GM18519 (cell line): ENCODE results near the gene DLEU7.

ENCODE experiments used
- ATAC-seq: cut with Tn5 transposase; IDR thresholded peaks from one replicate; pipeline ENCODE4 v1.9.1; 2021; ENCODE audit warnings: mild to moderate bottlenecking, moderate library complexity; ENCODE audit not compliant: unreplicated experiment, low FRiP score

DLEU7 gene

DNA sequence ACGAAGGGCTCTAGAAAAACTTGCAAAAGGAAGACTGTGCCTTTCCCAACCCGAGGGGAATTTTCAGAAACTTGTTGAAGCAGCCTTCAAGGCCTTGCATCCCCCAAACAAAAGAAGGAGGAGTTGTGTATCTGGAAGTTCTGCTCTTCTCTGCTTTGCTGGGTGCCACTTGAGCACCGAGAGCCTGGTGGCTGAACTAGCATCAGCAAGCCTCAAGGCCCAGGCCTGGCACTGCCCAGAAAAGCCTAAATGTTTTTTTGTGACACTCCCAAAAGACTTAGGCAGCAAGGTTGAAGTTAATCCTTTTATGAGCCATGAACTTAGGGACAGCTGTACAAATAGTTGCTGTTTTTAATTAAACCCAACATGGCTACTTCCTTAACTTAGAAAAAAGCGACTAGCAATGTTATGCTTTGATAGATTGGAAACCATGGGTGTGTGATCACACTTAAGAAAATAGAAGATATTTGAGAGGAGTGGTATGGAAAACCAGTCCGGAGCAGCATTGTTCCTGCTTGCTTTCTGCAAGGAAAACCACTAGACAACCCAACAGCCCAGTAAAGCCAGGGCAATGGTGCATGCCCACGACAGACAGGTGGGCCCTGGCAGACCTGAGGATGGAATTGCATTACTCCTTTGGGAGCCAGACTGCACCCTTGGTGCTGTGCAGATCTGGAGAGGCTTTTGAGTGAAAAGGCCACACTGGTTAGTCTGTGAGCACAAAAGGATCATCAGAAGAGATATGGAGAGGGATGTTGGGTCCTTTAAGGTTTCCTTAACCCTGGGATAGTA lies 788 bp upstream of the DLEU7 start:
- ATAC-seq, result no peak

DNA sequence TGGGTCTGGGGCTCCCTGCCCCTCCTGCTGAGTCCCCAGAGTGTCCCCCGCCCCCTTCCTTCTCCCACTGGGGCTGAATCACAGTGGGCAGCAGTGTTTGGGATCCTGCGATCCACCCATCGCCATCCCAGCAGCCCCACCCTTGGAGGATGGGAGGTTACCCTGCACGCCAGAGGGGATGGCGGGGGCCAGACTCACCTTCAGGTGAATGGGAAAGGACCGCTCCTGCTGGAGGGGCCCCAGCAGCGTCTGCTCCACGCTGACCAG lies 569 bp downstream of the DLEU7 start:
- ATAC-seq, result no peak

DNA sequence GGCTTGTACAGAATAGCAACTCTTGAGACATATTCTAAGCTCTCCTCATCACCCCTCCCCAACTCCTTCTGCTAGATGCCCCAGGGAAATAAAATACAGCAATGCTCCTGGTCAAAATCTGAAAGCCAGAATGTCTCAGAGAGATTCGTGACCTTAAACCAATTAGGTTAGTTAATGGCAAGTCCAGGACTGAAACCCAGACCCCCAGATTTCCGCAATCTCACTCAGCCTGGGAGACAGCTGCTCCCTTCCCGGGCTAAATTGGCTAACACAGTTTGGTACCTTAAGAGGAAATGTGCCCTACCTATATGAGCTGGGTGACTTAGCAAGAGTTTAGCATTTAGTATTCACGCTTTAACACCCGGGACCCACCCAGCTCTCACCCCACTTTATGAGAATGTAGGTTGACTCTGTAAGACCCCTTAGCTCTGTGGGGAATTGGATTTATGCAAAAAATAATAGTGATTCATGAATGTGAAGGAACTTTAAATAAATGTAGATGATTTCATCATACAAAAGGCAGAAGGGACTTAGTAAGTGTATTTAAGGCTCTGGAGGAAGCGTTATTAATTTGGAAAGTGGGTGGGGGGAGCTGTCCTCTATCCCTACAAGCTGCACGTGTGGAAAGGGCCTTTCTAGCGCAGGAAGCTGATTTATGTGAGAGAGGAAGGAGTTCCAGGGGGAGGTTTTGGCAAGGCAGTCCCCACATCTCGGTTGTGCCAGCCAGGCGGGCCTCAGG lies 1.1 kb downstream of the DLEU7 start:
- no peak for ATAC-seq

DNA sequence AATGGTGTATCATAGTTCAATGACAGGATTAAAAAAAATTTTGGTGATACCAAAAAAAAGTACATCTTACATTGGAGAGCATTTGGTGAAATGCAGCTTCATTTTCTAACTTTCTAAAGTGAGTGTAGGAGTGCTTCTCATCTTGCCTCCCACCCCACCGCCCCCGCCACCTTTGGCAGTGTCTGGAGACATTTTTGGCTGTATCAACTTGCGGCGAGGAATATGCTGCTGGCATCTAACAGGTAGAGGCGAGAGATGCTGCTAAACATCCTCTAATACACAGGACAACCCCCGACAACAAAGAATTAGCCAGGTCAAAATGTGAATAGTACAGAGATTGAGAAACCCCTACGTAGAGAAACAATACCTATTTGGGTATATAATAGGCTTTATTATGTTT lies 1.7 kb downstream of the DLEU7 start:
- ATAC-seq, result no peak

DNA sequence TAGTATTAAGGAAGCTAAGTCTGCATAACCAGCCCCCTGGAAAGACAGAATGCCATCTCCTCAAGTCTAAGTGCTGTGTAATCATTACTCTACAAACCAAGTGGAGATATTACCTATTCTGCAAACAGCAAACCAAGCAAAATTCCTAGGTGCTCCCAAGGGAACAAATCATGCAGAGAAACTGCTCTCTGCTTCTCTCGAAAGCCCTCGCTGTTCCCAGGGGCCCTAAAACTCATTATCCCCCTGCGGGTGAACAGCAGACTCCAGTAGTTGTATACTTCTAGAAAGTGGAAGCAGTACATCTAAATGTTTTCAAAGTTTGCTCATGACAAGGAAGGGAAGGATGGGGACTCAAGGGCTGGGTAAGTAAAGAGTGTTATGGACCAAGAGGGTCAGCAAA lies 3.2 kb downstream of the DLEU7 start:
- ATAC-seq, result no peak

DNA sequence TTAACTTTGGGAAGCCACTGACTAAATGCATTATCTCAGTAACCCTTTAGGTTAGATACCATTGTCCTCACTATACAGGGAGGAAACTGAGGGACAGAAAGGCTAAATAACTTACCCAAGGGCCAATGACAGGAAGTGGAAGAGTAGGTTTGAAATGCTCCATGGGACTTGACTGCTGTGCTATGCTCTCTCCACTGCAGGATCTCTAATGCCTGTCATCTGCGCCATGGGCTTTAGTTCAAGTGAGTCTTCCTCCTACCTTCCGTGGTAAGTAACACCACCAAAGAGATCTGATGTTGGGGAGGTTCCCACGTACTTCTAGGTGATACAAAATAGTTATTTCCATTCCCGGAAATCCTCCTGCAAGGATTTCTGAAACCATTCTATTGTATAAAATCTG lies 3.7 kb downstream of the DLEU7 start:
- ATAC-seq, result no peak

DNA sequence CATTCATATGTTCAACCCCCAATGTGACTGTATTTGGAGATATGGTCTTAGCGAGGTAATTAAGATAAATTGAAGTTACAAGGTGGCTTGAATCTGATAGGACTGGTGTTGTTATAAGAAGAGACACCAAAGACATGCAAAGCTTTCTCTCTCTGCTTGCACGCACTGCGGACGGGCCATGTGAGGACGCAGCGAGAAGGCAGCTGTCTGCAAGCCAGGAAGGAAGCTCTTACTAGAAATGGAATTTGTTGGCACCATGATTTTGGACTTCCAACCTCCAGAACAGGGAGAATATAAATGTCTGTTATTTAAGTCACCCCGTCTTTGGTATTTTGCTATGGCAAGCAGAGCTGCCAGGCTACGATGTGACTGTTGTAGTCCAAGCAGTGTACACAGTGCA lies 4.8 kb downstream of the DLEU7 start:
- no peak for ATAC-seq

DNA sequence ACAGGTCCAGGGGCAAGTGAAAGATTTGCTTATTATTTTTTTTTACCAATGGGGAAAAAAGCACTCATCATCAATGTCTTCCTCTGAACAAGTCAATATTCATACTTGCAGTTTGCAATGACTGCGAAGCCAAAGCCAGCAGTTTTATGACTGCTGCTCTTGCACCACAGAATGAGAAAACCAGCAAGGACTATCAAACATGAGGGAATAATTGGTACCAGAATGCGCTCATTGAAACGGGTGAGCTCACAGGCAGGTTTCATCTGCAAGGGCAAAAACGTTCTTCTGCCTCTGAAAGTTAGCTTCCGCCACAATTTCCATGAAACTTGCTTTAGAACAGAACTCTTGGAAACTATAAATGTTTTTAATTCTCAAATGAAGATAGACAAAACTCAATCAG lies 5.5 kb downstream of the DLEU7 start:
- no peak for ATAC-seq

DNA sequence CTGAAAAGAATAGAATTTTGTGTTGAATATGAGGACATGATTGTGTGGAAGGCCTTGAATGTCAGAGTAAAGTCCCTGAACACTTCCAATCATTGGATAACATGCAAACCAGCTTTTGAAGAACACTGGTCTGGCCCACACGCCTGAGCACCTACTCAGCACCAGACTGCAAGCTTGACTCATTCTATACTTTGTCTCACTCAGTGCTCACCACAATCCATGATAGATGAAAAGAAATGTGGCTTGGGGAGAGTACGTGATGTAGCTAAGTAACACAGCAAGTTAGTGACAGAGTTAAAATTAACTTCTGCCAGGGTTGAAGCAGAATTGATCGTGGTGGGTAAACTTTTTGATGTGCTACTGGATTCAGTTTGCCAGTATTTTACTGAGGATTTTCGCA lies 12.0 kb downstream of the DLEU7 start:
- no peak for ATAC-seq

DNA sequence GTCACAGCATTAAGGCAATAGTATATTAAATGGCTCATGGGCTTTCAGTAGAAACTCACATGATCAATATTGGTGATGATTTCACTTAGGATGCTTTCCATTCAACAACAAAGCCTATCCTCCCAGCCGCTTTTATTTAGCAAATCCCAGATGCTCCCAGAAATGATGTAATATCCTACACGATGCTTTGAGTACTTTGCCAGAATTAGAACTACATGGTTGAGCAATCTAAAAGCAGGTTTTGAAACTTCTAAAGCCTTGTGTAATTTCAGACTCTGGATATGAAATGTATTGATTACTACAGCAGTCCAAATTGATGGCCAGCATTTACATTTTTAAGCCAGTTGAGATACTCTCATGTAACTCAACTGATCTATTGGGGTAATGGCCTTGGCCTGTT lies 13.6 kb downstream of the DLEU7 start:
- no peak for ATAC-seq

DNA sequence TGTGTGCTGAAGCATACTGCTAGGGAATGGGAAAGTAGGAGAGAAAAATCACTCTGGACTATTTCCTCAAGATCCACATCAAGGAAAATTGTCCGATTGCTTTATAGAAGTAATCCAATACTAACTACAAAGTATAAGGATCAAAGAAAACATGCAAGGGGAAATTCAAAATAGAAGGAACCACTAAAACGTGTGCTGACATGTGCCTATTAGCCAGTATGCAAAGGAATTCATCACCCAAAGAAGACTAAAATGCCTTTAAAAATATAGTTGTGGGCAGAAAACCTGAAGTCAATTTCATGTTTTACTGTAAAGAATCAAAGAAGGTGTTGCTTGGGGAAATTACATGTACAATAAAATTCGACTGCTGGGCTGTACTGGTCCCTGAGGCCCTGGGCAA lies 14.3 kb downstream of the DLEU7 start:
- ATAC-seq, result no peak

DNA sequence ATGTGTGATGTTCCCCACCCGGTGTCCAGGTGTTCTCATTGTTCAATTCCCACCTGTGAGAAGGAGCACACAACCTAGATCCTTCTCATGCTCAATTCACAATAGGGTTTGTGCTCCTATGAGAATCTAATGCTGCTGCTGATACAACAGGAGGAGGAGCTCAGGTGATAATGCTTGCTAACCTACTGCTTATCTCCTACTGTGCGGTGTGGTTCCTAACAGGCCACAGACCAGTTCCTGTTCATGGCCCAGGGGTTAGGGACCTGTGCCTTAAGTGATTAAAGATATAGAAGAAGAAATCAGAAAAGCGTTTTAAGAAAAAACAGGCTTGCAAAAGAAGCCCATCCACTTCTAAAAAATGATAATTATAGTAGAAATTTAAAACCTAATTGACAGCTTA lies 17.5 kb downstream of the DLEU7 start:
- ATAC-seq, result no peak

DNA sequence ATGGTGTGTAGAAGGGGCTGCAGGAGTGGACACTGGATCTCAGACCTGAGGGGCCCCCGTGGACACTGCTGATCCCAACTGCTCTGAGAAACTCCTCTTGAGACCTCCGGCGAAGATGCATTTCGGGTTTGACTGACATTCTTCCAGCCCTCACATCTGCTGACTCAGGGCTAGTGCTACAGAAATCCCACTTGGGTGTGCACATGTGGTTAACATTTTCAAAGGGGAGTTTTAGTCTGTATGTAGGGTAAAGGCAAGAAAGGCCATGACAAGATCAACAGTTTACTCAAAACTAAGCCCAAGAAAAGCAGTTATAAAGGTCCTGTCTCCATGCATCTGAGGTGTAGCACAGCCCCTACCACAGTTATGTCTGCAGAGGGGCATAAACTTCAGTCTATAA lies 31.2 kb downstream of the DLEU7 start:
- ATAC-seq, result no peak

DNA sequence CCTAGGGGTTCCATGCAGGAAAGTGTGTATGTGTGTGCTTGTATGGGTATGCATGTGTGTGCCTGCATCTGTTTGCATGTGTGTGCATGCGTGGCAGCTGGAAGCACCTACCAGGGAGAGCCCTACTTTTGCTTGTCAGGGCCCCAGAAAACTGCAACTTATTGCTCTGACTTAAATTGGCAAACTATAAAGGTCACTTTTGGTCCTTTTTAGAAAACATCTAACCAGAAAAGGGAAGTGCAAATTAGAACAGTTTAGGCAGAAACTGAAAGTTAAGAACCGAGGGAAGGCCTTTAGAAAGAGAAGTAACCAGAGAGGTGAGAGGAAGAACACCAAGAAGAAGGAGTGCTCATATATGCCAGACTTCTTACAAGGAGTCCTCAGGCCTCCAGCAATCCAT lies 32.5 kb downstream of the DLEU7 start:
- ATAC-seq, result peak; percentile 85

DNA sequence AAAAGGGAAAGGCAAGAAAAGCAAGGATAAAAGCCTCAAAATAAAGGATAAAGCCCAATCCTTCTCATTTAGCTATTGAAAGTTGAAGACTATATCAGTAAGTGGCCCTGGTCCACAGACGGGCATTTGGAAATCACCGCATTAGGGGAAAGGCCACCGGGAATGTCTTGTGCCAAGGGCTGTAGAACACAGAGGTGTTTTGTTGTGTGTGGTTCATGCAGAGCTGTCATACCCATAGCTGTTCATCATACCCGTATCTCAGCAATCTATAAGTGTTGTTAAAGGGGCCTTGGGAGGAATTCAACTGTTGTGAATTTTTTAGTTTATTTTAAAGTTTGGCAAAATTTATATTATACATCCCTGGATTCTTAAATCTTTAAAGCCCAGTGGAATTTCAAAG lies 33.0 kb downstream of the DLEU7 start:
- no peak for ATAC-seq

DNA sequence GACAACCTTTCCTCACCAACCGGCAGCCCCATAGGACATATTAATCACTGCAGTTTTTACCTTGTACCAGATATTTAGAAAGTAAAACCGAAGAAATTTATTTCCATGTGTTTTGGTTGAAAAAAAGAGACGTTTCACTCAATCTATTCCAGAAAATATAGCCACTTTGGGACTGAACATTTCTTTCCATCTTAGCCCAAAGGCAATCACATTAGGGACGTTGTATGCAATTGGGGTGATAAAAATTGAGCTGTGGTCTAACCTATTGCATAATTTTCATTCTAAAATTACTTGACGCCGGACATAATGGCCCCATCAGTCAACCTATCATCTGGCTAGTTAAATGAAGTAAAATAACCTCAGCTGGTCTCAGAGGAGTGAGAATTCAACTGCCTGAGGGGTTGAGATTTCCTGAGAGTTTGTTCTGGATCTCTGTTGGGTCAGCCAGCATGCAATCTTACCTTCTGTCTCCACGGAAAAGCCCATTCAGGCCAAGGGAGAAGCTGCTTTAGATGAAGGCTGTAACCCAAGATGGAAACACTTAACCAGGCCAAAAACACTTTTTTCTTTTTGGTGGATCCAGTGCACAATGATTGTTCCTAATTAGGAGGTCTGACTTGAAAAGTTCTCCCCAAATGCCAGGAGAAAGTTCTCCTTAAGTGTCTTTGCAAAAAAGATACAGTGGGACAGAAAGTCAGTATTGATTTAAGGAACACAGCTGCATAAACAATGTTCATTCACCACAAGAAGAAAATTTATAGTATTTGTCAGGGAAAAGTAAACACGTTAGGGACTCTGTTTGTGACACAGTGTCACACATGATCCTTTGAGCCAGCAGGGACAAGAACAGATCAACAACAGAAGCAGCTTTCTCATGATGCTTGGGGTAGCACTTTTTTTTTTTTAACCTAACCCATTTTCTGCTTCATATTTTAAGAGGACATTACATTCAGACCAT lies 34.1 kb downstream of the DLEU7 start:
- ATAC-seq, result no peak

DNA sequence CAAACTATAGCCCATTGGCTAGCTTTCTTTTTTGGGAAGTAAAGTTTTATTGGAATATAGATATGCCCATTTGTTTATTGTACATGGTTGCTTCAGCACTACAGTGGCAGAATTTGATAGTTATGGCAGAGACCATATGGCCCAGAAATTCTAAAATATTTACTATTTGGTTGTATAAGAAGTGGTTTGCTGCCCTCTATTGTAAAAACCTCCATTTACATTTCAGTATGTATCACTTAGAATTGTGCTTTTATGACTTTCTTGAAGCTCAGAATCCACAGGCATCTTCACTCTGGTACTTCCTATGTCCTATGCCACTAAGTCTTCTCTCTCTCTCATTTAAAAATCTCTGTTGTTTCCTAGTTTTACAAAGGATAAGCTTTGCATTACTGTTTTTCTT lies 37.7 kb downstream of the DLEU7 start:
- no peak for ATAC-seq

DNA sequence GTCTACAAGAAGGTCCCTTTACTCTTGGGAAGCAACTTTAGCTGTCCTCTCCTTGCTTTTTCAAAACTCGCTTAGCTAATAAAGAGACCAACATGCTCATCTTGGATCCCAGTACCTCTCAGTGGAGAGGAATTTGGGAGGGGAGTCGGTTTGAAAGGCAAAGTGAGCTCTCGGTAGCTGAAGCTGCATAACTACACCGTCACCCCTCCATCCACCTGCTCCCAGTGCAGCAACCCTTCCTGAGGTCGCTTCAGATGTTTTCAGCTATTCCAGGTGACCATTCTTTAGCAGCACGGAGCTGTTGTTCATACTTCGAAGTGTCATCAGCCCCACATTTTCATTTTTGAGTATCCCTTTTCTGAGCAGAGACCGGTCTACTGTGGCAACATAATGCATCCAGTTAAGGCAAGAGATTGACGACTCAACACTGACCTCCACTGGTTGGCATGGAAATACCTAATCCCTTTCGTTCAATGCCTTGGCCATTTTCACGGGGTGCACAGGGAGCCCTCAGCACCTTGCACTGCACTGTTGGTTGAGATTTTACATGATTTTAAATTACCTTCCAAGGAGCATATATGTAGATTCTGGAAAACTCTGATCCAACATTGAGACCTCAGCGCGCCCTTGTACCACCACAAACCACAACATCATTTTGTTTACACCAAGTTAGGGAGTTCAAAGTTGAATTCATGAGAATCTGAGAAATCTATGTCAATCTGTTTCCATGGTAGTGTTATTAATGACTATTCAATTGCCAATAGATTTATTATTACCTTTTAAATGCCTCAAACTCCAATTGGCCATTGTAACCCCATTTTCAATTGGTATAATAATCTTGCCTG lies 42.2 kb downstream of the DLEU7 start:
- ATAC-seq, result peak; percentile 76

DNA sequence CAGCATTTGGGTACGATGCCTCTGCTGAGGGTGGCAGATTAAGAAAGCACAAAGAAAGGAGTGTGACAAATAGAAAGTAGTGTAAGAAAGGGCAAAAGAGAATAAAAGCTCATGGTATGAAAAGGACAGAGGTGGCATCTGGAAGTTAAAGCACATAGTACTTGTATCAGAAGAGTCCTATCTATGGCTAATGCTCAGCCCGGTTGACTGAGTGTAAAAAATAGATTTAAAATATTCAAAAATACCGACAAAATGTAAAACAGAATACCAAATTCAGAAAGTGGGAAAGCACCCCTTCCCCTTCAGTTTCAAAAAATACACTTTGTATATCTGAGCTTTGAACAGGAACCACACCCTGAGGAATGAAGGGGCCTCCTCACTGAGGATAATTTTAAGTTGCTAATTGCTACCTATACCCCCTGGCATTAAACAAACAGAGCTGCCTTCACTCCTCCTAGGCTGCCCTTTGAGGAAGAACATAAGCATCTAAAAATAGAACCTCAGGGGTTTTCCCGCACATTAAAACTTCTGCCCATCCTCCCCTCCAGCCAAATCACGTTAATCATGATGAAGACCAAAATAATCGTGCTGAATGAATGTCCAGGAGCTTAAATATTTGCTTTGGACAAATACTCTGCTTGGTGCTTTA lies 43.3 kb downstream of the DLEU7 start:
- no peak for ATAC-seq

DNA sequence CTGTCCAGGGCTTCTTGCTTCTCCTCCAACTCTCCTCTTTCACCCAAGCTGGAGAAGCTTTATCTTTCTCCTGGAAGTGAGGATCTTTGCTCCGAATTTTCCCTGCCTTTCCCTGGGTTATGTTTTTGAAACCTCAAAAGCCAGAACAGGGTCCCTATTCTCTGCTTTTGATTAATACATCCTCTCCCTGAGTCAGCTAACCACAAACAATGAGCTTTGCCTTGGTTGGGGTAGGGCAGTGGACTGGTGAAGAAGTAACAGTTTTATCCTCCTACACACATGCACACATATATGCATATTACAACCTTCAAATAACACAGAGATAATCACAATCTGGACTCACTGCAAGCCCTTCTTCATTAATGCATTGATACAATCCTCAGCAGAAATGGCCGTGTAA lies 44.6 kb downstream of the DLEU7 start:
- ATAC-seq, result no peak
